Natural killer cell (primary cell): ENCODE results near the gene DHRS7B. TPM values are rescaled to one million over a fixed set of nuclear protein-coding genes. Genes with fewer than 3 reads are reported as not detected.

Experiments
- ATAC-seq, 3 donors: fragments of 150-1000 bp in 2 of 3; fragments of 200-7000 bp in 1 of 3; cut with Tn5 transposase; 1 replicate in 1 of 3; 2 replicates in 2 of 3; pipeline ENCODE4 v1.10.0; 2021; ENCODE audit warnings: mild to moderate bottlenecking in 2 of 3, moderate library complexity in 2 of 3
- DNase-seq, 2 donors: peaks; one replicate each; pipeline versions ENCODE4 v3.0.0 to v3.0.0-alpha.2; 2013 to 2021; ENCODE audit warnings: mixed read lengths in 1 of 2
- H3K27ac ChIP-seq: one replicate; pipeline ENCODE4 v1.5.1; 2013; ENCODE audit warnings: mild to moderate bottlenecking, low read length
- H3K27me3 ChIP-seq: one replicate; pipeline ENCODE4 v1.6.1; 2013; ENCODE audit warnings: low read length; ENCODE audit not compliant: control insufficient read depth, insufficient read depth
- H3K36me3 ChIP-seq: one replicate; pipeline ENCODE4 v1.6.1; 2013; ENCODE audit warnings: low read length; ENCODE audit not compliant: control insufficient read depth, insufficient read depth
- H3K4me1 ChIP-seq: one replicate; pipeline ENCODE4 v1.6.1; 2013; ENCODE audit warnings: low read length; ENCODE audit not compliant: control insufficient read depth, insufficient read depth
- H3K4me3 ChIP-seq: one replicate; pipeline ENCODE4 v1.5.1; 2013; ENCODE audit warnings: low read length
- H3K9me3 ChIP-seq: one replicate; pipeline ENCODE4 v1.6.1; 2013; ENCODE audit warnings: low read length; ENCODE audit not compliant: control insufficient read depth, insufficient read depth
- H3K27ac Mint-ChIP-seq, 2 donors: one replicate each; pipeline ENCODE4 v1.8.0; 2022; ENCODE audit warnings: mild to moderate bottlenecking in 2 of 2, mixed read lengths in 2 of 2, moderate library complexity in 1 of 2
- H3K27me3 Mint-ChIP-seq, 2 donors: one replicate each; pipeline ENCODE4 v1.8.0; 2022; ENCODE audit warnings: low read depth in 2 of 2, mixed read lengths in 2 of 2
- H3K36me3 Mint-ChIP-seq: one replicate; pipeline ENCODE4 v1.8.0; 2022; ENCODE audit warnings: mixed read lengths
- H3K4me1 Mint-ChIP-seq, 2 donors: one replicate each; pipeline ENCODE4 v1.8.0; 2022; ENCODE audit warnings: mixed read lengths in 2 of 2
- H3K4me3 Mint-ChIP-seq: one replicate; pipeline ENCODE4 v1.8.0; 2022; ENCODE audit warnings: mild to moderate bottlenecking, moderate library complexity, mixed read lengths
- H3K9me3 Mint-ChIP-seq, 2 donors: one replicate each; pipeline ENCODE4 v1.8.0; 2022; ENCODE audit warnings: mixed read lengths in 2 of 2
- WGBS: methylation state at CpG from one replicate; pipeline ENCODE4 v1.1.7; 2013; ENCODE audit warnings: missing lambda C conversion rate; ENCODE audit not compliant: insufficient coverage; 5-methylcytosine and 5-hydroxymethylcytosine counted together
- intact Hi-C: fragments of 100-400 bp; cut with micrococcal nuclease; formaldehyde crosslinking; loops from one replicate; pipeline ENCODE4 v1.14.2; 2022
- total RNA-seq, 4 donors: library from RNA; stranded (reverse); fragments of 120-200 nt in 1 of 4; gene quantifications; one replicate each; pipeline versions ENCODE4 v1.2.3 to v1.2.4, GENCODE V29; 2013 to 2022
- TF ChIP-seq, protein P1 (sequence below): fragments of 200-600 bp; IDR thresholded peaks from one replicate; pipeline ENCODE4 v1.8.0; 2022; ENCODE audit warnings: antibody characterized with exemption

The DHRS7B gene
- total RNA-seq, 3 donors from 2014 or later (not counting 1 experiment from before 2014, with no cell fraction given), result 10.3 to 13.4 (median 11.5) TPM

DNA sequence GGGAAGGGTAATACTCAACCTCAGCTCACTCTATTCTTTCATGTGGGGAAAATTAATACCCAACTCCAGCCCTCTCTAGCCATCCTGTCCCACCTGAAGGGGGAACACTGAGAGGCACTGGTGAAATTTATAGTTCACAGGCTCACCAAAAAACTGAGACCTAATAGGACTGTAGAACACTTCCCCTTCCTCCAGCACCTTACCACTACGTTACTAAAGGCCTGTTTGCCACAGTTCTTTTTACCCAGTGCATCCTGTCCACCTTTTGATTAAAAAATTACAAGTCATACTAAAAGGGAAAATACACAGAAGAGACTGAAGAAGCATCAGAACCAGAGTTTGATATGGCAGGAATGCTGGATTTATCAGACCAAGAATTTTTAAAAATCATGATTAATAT lies 26.0 kb downstream of the DHRS7B start:
- intact Hi-C loops, result no loop called here
- DNase-seq (no peak), ATAC-seq (no peak)
- Mint-ChIP-seq H3K4me1 (peaks cover 13 to 22% of the 10 kb centered on the region in 2 donors), H3K27ac (no peak overlapping the region), H3K4me3 (no peak overlapping the region), H3K27me3 (no peaks in the 10 kb centered on the region), H3K9me3 (peaks cover 0 to 13% of the 10 kb centered on the region in 2 donors), H3K36me3 (peaks cover 28% of the 10 kb centered on the region)
- TF ChIP-seq, protein P1, sequence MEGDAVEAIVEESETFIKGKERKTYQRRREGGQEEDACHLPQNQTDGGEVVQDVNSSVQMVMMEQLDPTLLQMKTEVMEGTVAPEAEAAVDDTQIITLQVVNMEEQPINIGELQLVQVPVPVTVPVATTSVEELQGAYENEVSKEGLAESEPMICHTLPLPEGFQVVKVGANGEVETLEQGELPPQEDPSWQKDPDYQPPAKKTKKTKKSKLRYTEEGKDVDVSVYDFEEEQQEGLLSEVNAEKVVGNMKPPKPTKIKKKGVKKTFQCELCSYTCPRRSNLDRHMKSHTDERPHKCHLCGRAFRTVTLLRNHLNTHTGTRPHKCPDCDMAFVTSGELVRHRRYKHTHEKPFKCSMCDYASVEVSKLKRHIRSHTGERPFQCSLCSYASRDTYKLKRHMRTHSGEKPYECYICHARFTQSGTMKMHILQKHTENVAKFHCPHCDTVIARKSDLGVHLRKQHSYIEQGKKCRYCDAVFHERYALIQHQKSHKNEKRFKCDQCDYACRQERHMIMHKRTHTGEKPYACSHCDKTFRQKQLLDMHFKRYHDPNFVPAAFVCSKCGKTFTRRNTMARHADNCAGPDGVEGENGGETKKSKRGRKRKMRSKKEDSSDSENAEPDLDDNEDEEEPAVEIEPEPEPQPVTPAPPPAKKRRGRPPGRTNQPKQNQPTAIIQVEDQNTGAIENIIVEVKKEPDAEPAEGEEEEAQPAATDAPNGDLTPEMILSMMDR, result no peak
- WGBS, result 11% methylated on average over 1 of the region's 1 CpG
- Histone ChIP-seq H3K4me1 (no peaks in the 10 kb centered on the region), H3K9me3 (peaks cover 4% of the 10 kb centered on the region), H3K27ac (no peak overlapping the region), H3K27me3 (no peaks in the 10 kb centered on the region), H3K4me3 (no peak overlapping the region), H3K36me3 (no peaks in the 10 kb centered on the region)

DNA sequence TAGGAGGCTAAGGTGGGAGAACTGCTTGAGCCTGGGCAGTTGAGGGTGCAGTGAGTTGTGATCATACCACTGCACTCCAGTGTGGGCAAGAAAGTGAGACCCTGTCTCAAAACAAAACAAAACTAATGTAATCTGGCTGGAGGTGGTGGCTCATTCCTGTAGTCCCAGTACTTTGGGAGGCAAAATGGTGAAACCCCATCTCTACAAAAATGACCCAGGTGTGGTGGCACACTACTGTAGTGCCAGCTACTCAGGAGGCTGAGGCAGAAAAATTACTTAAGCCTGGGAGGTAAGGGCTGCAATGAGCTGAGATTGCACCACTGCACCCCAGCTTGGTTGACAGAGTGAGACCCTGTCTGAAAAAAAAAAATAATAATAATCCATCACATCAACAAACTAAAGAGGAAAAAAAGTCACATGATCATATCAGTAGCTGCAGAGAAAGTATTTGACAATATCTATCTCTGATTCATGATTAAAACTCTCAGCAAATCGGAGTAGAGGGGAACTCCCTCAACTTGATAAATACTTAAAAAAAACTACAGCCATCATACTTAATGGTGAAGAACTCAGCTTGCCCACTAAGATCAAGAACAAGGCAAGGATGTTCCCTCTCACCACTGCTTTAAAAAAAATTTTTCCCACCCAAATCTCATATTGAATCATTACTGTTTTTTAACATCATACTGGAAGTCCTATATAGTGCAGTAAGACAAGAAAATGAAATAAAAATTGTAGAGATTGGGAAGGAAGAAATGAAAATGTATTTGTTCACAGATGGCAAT lies 31.0 kb downstream of the DHRS7B start:
- no peak overlapping the region for H3K4me3 ChIP-seq
- H3K4me1 ChIP-seq, result no peaks in the 10 kb centered on the region
- WGBS, result 53% methylated on average over 1 of the region's 1 CpG
- no peak overlapping the region for H3K27ac ChIP-seq
- no peak overlapping the region for H3K27ac Mint-ChIP-seq
- H3K9me3 Mint-ChIP-seq, result peaks cover 0 to 11% of the 10 kb centered on the region in 2 donors
- no peak for DNase-seq
- H3K27me3 ChIP-seq, result no peaks in the 10 kb centered on the region
- peaks cover 12% of the 10 kb centered on the region for H3K36me3 Mint-ChIP-seq
- TF ChIP-seq, protein P1, result no peak
- no peak for ATAC-seq
- no peaks in the 10 kb centered on the region for H3K27me3 Mint-ChIP-seq
- intact Hi-C loops, result no loop called here
- H3K4me1 Mint-ChIP-seq, result peaks cover 12% of the 10 kb centered on the region in 2 donors
- no peaks in the 10 kb centered on the region for H3K36me3 ChIP-seq
- no peak overlapping the region for H3K4me3 Mint-ChIP-seq
- H3K9me3 ChIP-seq, result no peaks in the 10 kb centered on the region

DNA sequence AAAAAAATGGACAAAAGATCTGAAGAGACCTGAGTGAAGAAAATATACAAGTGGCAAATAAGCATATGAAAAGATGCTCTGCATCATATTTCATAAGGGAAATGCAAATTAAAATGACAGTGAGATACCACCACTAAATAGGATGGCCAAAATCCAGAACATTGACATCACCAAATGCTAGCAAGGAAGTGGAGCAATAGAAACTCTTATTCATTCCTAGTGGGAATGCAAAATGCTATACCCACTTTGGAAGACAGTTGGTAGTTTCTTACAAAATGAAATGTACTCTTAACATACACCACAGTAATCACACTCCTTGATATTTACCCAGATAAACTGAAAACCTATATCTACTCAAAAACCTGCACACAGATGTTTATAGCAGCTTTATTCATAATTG lies 33.6 kb downstream of the DHRS7B start:
- H3K36me3 Mint-ChIP-seq, result peaks cover 4% of the 10 kb centered on the region
- no peak overlapping the region for H3K4me3 ChIP-seq
- no peak for ATAC-seq
- no peaks in the 10 kb centered on the region for H3K9me3 ChIP-seq
- no peak overlapping the region for H3K4me3 Mint-ChIP-seq
- H3K27me3 ChIP-seq, result no peaks in the 10 kb centered on the region
- no peaks in the 10 kb centered on the region for H3K36me3 ChIP-seq
- TF ChIP-seq, protein P1, result no peak
- no peak overlapping the region for H3K27ac ChIP-seq
- H3K27me3 Mint-ChIP-seq, result no peaks in the 10 kb centered on the region
- H3K4me1 ChIP-seq, result no peaks in the 10 kb centered on the region
- no peak for DNase-seq
- intact Hi-C loops, result no loop called here
- H3K27ac Mint-ChIP-seq, result no peak overlapping the region
- H3K4me1 Mint-ChIP-seq, result peaks cover 7% of the 10 kb centered on the region in 2 donors
- peaks cover 0 to 4% of the 10 kb centered on the region in 2 donors for H3K9me3 Mint-ChIP-seq
